HG02610 (cell line): ENCODE measurements around the gene CCDC12.

Experiments
- ATAC-seq: cut with Tn5 transposase; IDR thresholded peaks from one replicate; pipeline ENCODE4 v1.9.1; 2021; ENCODE audit warnings: mild to moderate bottlenecking, moderate library complexity; ENCODE audit not compliant: unreplicated experiment

CCDC12 gene

GRCh38 chr3:46908986-46909534, 67.5 kb downstream of the CCDC12 start:
- no peak for ATAC-seq

- no peak for ATAC-seq
Measured at GRCh38 chr3:46908294-46908985, 68.1 kb downstream of the CCDC12 start.

GRCh38 chr3:46907960-46908293, 68.6 kb downstream of the CCDC12 start:
- no peak for ATAC-seq

GRCh38 chr3:46907271-46907670, 69.3 kb downstream of the CCDC12 start:
- no peak for ATAC-seq

- ATAC-seq = no peak
Measured at GRCh38 chr3:46906471-46907058, 70.0 kb downstream of the CCDC12 start.

GRCh38 chr3:46905661-46906451, 70.7 kb downstream of the CCDC12 start:
- no peak for ATAC-seq

GRCh38 chr3:46905213-46905560, 71.4 kb downstream of the CCDC12 start:
- no peak for ATAC-seq

- ATAC-seq = no peak
Measured at GRCh38 chr3:46904303-46905212, 72.0 kb downstream of the CCDC12 start.

- ATAC-seq = no peak
Measured at GRCh38 chr3:46903341-46904302, 72.9 kb downstream of the CCDC12 start.

- ATAC-seq = no peak
Measured at GRCh38 chr3:46902188-46902631, 74.3 kb downstream of the CCDC12 start.

- ATAC-seq = no peak
Measured at GRCh38 chr3:46901591-46902187, 74.9 kb downstream of the CCDC12 start.

GRCh38 chr3:46901061-46901460, 75.5 kb downstream of the CCDC12 start:
- no peak for ATAC-seq

- no peak for ATAC-seq
Measured at GRCh38 chr3:46900356-46900755, 76.2 kb downstream of the CCDC12 start.

- no peak for ATAC-seq
Measured at GRCh38 chr3:46900007-46900292, 76.6 kb downstream of the CCDC12 start.

GRCh38 chr3:46899151-46900006, 77.2 kb downstream of the CCDC12 start:
- no peak for ATAC-seq

GRCh38 chr3:46898321-46899150, 78.0 kb downstream of the CCDC12 start:
- ATAC-seq = no peak

- ATAC-seq = no peak
Measured at GRCh38 chr3:46897829-46898320, 78.7 kb downstream of the CCDC12 start.

GRCh38 chr3:46897031-46897430, 79.5 kb downstream of the CCDC12 start:
- no peak for ATAC-seq
